SK-N-MC (cell line): ENCODE data around the gene CASP7.

ENCODE experiments used
- DNase-seq: peaks from one replicate; pipeline ENCODE4 v3.0.0-alpha.2; 2011; ENCODE audit warnings: low read depth, low spot score
- H3K27ac ChIP-seq: fragments of 200-600 bp; sonication (generic); 2 replicates; pipeline ENCODE4 v1.5.1; 2016; ENCODE audit warnings: mixed run types
- H3K36me3 ChIP-seq: fragments of 200-600 bp; sonication (generic); 2 replicates; pipeline ENCODE4 v1.6.1; 2017; ENCODE audit warnings: antibody characterized with exemption, low read length, mixed read lengths; ENCODE audit not compliant: insufficient read depth
- H3K4me3 ChIP-seq: fragments of 200-600 bp; sonication (generic); 2 replicates; pipeline ENCODE4 v1.5.1; 2016
- H3K9ac ChIP-seq: fragments of 200-600 bp; sonication (generic); 2 replicates; pipeline ENCODE4 v1.8.0; 2017; ENCODE audit warnings: mixed run types, mixed read lengths; ENCODE audit not compliant: insufficient read length
- H3K9me3 ChIP-seq: fragments of 200-600 bp; sonication (generic); 2 replicates; pipeline ENCODE4 v1.6.1; 2017; ENCODE audit warnings: low read depth, mild to moderate bottlenecking, antibody characterized with exemption, low read length, moderate library complexity, mixed read lengths
- EZH2 ChIP-seq: fragments of 200-600 bp; sonication (generic); IDR thresholded peaks from one replicate; pipeline ENCODE4 v1.6.1; 2017; ENCODE audit warnings: antibody characterized with exemption
- FOXP2 ChIP-seq: optimal IDR thresholded peaks from 2 replicates; pipeline ENCODE3; 2011; ENCODE audit warnings: mild to moderate bottlenecking, moderate library complexity; ENCODE audit not compliant: insufficient read depth; ENCODE audit errors: extremely low read length, control extremely low read depth
- POLR2AphosphoS5 ChIP-seq: IDR thresholded peaks from 2 replicates; pipeline ENCODE4 v1.6.1; 2012; ENCODE audit warnings: mild to moderate bottlenecking, low read depth, low read length, borderline replicate concordance

CASP7 gene

DNA sequence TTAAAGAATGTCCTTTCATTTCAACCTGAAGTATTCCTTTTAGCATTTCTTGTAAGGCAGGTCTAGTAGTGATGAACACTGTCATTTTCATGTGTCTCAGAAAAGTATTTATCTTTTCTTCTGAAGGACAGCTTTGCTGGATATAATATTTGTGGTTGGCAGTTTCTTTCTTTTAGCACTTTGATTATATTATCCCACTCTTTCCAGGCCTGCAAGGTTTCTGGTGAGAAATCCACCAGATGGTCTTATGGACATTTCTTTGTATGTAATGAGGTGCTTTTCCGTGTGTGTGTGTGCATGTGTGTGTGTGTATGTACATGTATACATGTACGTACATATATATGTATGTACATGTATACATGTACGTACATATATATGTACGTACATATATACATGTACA lies 7.3 kb downstream of the CASP7 start:
- TF ChIP-seq EZH2 (no peak), FOXP2 (no peak), POLR2AphosphoS5 (no peak)
- Histone ChIP-seq H3K9me3 (peaks cover 4% of the 10 kb centered on the region; the same call in 1 of the 2 replicates), H3K36me3 (peaks cover 51% of the 10 kb centered on the region), H3K9ac (no peak overlapping the region), H3K27ac (no peak overlapping the region), H3K4me3 (no peak overlapping the region)
- no peak for DNase-seq

DNA sequence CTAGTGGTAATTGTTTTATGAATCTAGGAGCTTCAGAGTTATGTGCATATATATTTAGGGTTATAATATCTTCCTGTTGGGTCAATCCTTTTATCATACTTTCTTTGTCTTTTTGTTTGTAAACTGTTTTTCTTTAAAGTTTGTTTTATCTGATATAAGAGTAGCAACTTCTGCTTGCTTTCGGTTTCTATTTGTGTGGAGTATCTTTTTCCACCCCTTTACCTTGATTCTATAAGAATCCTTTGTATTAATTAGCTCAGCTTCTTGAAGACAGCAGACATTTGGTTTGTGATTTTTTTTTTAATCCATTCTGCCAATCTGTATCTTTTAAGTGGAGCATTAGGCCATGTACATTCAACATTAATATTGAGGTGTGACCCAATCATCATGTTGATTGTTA lies 9.3 kb downstream of the CASP7 start:
- no peak for TF ChIP-seq EZH2
- DNase-seq, result no peak
- peaks cover 55% of the 10 kb centered on the region for H3K36me3 ChIP-seq
- no peak overlapping the region for H3K9ac ChIP-seq
- H3K9me3 ChIP-seq, result peaks cover under 1% of the 10 kb centered on the region; the same call in 1 of the 2 replicates
- no peak overlapping the region for H3K27ac ChIP-seq
- H3K4me3 ChIP-seq, result no peak overlapping the region

DNA sequence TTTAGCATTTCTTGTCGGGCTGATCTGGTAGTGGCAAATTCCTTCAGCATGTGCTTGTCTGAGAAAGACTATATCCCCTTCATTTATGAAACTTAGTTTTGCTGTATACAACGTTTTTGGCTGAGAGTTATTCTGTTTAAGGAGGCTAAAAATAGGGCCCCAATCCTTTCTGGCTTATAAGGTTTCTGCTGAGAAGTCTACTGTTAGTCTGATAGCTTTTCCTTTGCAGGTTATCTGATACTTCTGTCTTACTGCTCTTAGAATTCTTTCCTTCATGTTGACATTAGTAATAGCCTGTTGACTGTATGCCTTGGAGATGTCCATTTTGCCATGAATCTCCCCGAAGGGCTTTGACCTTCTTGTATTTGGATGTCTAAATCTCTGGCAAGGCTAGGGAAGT lies 9.9 kb downstream of the CASP7 start:
- Histone ChIP-seq H3K27ac (no peak overlapping the region), H3K9me3 (no peaks in the 10 kb centered on the region; the same call in 1 of the 2 replicates), H3K36me3 (peaks cover 53% of the 10 kb centered on the region), H3K4me3 (no peak overlapping the region), H3K9ac (no peak overlapping the region)
- TF ChIP-seq EZH2, result no peak
- TF ChIP-seq POLR2AphosphoS5, result no peak
- no peak for TF ChIP-seq FOXP2
- no peak for DNase-seq

DNA sequence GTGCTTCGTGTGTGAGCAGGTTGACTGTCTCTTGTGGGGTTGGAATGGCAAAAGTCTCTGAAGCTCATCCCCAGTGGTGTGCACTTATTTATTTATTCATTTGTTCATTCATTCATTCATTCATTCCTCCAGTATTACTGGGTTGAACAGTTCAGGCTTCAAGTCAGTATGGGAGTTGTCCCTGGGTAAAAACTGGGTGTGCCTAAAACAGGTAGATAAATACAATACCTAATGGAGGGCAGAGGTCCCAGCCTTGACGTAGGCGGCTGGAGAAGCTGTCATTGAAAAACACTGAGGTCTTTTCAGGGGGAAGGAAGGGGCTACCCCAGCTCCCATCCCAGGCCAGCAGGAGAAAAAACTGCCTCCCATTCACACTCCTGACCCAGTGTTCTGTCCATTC lies 11.0 kb downstream of the CASP7 start:
- peaks cover 58% of the 10 kb centered on the region for H3K36me3 ChIP-seq

DNA sequence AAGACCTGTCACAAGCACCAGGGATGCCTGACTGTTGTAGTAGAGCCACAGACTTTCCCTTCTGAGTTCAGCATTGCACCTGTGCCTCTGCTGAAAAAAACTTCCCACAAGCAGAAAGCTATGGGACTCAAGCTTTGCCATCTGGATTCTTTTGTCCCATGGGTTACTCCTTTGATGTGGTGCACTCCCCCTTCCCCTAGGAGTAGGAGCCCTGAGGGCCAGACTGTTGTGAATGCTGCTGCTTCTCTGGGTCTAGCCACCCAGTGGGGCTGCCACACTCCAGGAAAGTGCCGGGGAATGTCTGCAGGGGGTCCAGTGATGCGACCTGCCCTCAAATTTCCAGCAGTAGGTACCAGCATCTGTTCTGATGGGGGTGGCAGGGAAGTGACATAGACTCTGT lies 11.7 kb downstream of the CASP7 start:
- peaks cover 56% of the 10 kb centered on the region for H3K36me3 ChIP-seq

More for the DNA sequence above, 11.0 kb downstream of the CASP7 start:
- Histone ChIP-seq H3K9ac (no peak overlapping the region), H3K4me3 (no peak overlapping the region), H3K27ac (no peak overlapping the region), H3K9me3 (no peaks in the 10 kb centered on the region; the same call in 1 of the 2 replicates)
- no peak for TF ChIP-seq EZH2
- TF ChIP-seq FOXP2, result no peak
- no peak for TF ChIP-seq POLR2AphosphoS5
- no peak for DNase-seq

DNA sequence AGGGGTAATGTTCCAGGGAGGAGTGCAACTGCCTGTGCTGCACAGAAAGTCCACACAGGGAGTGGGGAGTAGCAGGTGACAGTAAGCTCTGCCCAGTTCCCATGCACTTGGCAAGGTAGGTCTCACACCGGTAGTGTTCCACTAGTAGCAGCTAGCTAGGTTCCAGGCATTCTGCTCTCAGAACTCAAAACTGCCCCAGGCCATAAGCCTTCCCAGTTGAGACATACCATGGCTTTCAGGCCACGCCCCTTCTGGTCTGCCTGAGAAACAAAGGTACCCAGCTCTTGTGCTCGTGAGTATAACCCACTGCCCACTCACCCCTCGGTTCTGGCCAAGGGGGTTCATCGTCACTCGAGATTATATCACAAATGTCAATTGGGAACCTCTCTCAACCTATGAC lies 12.6 kb downstream of the CASP7 start:
- H3K4me3 ChIP-seq, result no peak overlapping the region
- no peak overlapping the region for H3K9ac ChIP-seq
- peaks cover 64% of the 10 kb centered on the region for H3K36me3 ChIP-seq
- DNase-seq, result no peak
- no peaks in the 10 kb centered on the region for H3K9me3 ChIP-seq
- no peak overlapping the region for H3K27ac ChIP-seq
- TF ChIP-seq POLR2AphosphoS5 (no peak), FOXP2 (no peak), EZH2 (no peak)

More for the DNA sequence above, 11.7 kb downstream of the CASP7 start:
- Histone ChIP-seq H3K4me3 (no peak overlapping the region), H3K9me3 (no peaks in the 10 kb centered on the region), H3K27ac (no peak overlapping the region), H3K9ac (no peak overlapping the region)
- no peak for DNase-seq
- TF ChIP-seq EZH2, result no peak
- TF ChIP-seq FOXP2, result no peak
- no peak for TF ChIP-seq POLR2AphosphoS5

DNA sequence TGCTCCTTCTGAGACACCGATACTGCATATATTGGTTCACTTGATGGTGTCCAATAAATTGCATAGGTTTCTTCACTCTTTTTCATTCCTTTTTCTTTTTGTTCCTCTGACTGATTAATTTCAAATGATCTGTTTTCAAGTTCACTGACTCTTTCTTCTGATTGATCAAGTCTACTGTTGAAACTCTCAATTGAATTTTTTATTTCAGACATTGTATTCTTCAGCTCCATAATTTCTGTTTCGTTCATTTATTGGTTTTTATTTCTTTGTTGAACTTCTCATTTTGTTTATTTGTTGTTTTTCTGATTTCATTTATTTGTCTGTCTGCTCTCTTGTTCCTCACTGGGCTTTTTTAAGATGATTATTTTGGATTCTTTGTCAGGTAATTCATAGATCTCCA lies 13.6 kb downstream of the CASP7 start:
- Histone ChIP-seq H3K36me3 (peaks cover 70% of the 10 kb centered on the region), H3K27ac (no peak overlapping the region), H3K9ac (no peak overlapping the region), H3K4me3 (no peak overlapping the region), H3K9me3 (no peaks in the 10 kb centered on the region)
- TF ChIP-seq FOXP2 (no peak), EZH2 (no peak), POLR2AphosphoS5 (no peak)
- no peak for DNase-seq

DNA sequence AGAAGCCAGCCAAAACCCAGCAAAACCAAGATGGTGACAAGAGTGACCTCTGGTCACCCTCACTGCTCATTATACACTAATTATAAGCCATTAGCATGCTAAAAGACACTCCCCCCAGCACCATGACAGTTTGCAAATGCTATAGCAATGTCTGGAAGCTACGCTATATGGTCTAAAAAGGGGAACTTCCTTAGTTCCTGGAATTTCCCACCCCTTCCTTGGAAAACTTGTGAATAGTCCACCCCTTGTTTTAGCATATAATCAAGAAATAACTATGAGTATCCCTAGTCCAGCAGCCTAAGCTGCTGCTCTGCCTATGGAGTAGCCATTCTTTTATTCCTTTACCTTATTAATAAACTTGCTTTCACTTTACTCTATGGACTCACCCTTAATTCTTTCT lies 16.0 kb downstream of the CASP7 start:
- H3K9me3 ChIP-seq, result no peaks in the 10 kb centered on the region
- TF ChIP-seq POLR2AphosphoS5 (no peak), EZH2 (no peak), FOXP2 (no peak)
- H3K4me3 ChIP-seq, result no peak overlapping the region
- DNase-seq, result no peak
- peaks cover 81% of the 10 kb centered on the region for H3K36me3 ChIP-seq
- no peak overlapping the region for H3K9ac ChIP-seq
- no peak overlapping the region for H3K27ac ChIP-seq

DNA sequence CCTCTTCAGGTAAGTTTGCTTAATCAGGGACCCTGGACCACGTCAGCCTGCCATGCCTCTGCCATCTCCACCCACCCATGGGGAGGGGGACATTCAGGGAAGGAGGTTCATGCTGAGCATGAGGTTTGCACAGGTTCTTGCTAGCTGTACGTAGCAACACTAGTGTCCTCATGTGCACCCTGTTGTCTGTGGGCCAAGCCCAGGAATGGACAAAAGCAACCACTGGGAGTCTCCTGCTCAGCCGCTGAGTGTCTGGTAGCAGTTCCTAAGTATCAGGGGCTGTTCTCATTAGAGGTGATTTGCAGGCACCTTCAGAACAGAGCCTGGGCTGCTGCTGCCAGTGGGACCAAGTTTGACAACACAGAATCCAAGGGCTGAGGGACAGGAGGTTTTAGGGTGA lies 17.9 kb downstream of the CASP7 start:
- H3K9me3 ChIP-seq, result no peaks in the 10 kb centered on the region
- H3K4me3 ChIP-seq, result no peak overlapping the region
- H3K36me3 ChIP-seq, result peaks cover 71% of the 10 kb centered on the region
- H3K9ac ChIP-seq, result no peak overlapping the region
- DNase-seq, result no peak
- H3K27ac ChIP-seq, result no peak overlapping the region
- no peak for TF ChIP-seq FOXP2
- TF ChIP-seq EZH2, result no peak
- TF ChIP-seq POLR2AphosphoS5, result no peak
